Lung (tissue), 12 donors: ENCODE results near the gene SDK1. TPM values are rescaled to one million over a fixed set of nuclear protein-coding genes. Genes with fewer than 3 reads are reported as not detected.

Source experiments
- ATAC-seq: fragments of 200-7000 bp; cut with Tn5 transposase; one replicate; pipeline ENCODE4 v1.9.1; 2020; ENCODE audit warnings: moderate number of reproducible peaks; ENCODE audit not compliant: insufficient read depth, low FRiP score
- DNase-seq, 3 donors: peaks; one replicate each; pipeline ENCODE4 v3.0.0-alpha.2; 2013 to 2017
- H3K27ac ChIP-seq, 2 donors: one replicate each; pipeline ENCODE4 v1.5.1; 2013; ENCODE audit warnings: mild to moderate bottlenecking in 2 of 2, moderate library complexity in 2 of 2, control low read depth in 1 of 2, inconsistent platforms in 1 of 2, low read depth in 1 of 2, low read length in 1 of 2
- H3K27me3 ChIP-seq, 3 donors: one replicate each; pipeline ENCODE4 v1.5.1; 2013; ENCODE audit warnings: low read length in 2 of 3; ENCODE audit not compliant: control insufficient read depth in 3 of 3, insufficient read depth in 3 of 3
- H3K36me3 ChIP-seq, 4 donors: one replicate each; pipeline ENCODE4 v1.5.1; 2013; ENCODE audit warnings: low read length in 4 of 4, mild to moderate bottlenecking in 1 of 4, moderate library complexity in 1 of 4; ENCODE audit not compliant: control insufficient read depth in 4 of 4, insufficient read depth in 4 of 4
- H3K4me1 ChIP-seq, 5 donors: one replicate each; pipeline ENCODE4 v1.5.1; 2013; ENCODE audit warnings: low read length in 5 of 5, mild to moderate bottlenecking in 2 of 5, moderate library complexity in 1 of 5; ENCODE audit not compliant: control insufficient read depth in 5 of 5, insufficient read depth in 5 of 5
- H3K4me3 ChIP-seq: one replicate; pipeline ENCODE4 v1.5.1; 2013; ENCODE audit warnings: mild to moderate bottlenecking, control low read depth, moderate library complexity
- H3K9ac ChIP-seq, 2 donors: one replicate each; pipeline ENCODE4 v1.5.1; 2013; ENCODE audit warnings: low read length in 2 of 2, control low read depth in 1 of 2; ENCODE audit not compliant: insufficient read depth in 1 of 2
- H3K9me3 ChIP-seq, 4 donors: one replicate each; pipeline ENCODE4 v1.5.1; 2013; ENCODE audit warnings: low read length in 3 of 4, mild to moderate bottlenecking in 1 of 4, moderate library complexity in 1 of 4; ENCODE audit not compliant: control insufficient read depth in 4 of 4, insufficient read depth in 3 of 4
- WGBS, 2 donors: extraction: QIAGEN DNeasy Blood & Tissue Kit; methylation state at CpG; one replicate each; pipeline ENCODE4 v1.1.7; 2013; 5-methylcytosine and 5-hydroxymethylcytosine counted together
- polyA plus RNA-seq, 2 donors: library from polyadenylated mRNA; stranded (reverse); fragments of 200-250 nt; gene quantifications; one replicate each; pipeline ENCODE4 v1.2.1, GENCODE V29; 2013
- total RNA-seq, 2 donors: library from RNA; depleted of rRNA in 1 of 2; stranded (reverse); fragments of >200 nt in 1 of 2; gene quantifications; one replicate each; pipeline ENCODE4 v1.2.1, GENCODE V29; 2014 to 2021
- TF ChIP-seq, protein P1 (sequence below): IDR thresholded peaks from 2 replicates; pipeline ENCODE4 v1.5.1; 2012; ENCODE audit warnings: mild to moderate bottlenecking; ENCODE audit errors: control extremely low read depth, extremely low read depth
- donor health status: control.
- donor health status: control.
- donor health status: Bipolar disorder and iron deficiency.
- donor health status: healthy.
- donor health status: DM: yes; HTN: yes; CAD: no.

Gene SDK1
- total and polyA plus RNA-seq, 4 donors, result 3.7 to 30.1 (median 12.7) TPM

DNA sequence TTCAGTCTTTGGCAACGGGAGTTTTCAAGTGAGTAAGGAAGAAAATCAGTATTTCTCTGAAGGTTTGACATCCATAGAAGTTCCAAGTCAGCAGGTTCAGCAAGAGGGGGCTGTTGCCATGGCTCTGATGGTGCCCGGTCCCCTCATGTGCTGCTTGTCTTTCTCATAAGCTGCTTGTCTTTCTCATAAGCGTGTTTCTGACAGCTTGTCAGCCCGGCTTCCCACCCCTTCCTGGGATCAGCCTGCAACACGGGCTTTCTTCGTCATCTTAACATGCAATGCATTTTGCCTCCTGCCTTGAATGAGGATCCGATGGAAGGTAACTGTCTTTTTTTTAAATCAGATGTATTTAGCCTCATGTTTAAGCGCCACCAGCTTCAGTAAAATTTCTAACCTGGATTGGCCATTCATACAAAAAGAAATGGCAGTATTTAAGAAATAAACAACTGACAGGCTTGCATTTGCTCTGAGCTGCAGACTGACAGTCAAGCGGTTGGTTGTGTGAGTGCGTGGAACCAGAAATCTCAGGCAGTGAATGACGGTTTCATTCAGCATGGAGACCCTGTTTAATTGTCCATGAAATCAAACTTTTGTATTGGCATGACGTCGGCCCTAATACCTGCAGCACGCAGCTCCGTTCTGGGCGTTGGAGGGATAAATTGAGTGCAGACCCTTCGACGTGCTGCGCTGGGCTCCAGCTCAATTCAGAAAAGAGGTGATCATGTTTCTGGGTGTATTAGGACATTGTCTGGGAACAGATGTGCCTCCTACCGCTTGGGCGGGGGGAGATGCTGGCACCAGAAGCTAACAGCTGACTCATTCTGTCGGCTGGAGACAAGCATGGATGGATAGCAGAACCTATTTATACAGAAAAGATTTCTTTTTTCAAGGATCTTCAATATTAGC is 926.3 kb downstream of the SDK1 start:
- Histone ChIP-seq H3K4me1 (no peaks in the 10 kb centered on the region), H3K27ac (no peak overlapping the region), H3K27me3 (no peaks in the 10 kb centered on the region), H3K9me3 (no peaks in the 10 kb centered on the region), H3K4me3 (no peak overlapping the region), H3K36me3 (peaks cover 0 to 22% (median 1%) of the 10 kb centered on the region in 4 donors), H3K9ac (no peak overlapping the region)
- TF ChIP-seq, protein P1, sequence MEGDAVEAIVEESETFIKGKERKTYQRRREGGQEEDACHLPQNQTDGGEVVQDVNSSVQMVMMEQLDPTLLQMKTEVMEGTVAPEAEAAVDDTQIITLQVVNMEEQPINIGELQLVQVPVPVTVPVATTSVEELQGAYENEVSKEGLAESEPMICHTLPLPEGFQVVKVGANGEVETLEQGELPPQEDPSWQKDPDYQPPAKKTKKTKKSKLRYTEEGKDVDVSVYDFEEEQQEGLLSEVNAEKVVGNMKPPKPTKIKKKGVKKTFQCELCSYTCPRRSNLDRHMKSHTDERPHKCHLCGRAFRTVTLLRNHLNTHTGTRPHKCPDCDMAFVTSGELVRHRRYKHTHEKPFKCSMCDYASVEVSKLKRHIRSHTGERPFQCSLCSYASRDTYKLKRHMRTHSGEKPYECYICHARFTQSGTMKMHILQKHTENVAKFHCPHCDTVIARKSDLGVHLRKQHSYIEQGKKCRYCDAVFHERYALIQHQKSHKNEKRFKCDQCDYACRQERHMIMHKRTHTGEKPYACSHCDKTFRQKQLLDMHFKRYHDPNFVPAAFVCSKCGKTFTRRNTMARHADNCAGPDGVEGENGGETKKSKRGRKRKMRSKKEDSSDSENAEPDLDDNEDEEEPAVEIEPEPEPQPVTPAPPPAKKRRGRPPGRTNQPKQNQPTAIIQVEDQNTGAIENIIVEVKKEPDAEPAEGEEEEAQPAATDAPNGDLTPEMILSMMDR, result no peak
- ATAC-seq, result no peak
- DNase-seq, result no peak
- 86 to 92% methylated on average over 22 of the region's 22 CpGs for WGBS, 2 donors

DNA sequence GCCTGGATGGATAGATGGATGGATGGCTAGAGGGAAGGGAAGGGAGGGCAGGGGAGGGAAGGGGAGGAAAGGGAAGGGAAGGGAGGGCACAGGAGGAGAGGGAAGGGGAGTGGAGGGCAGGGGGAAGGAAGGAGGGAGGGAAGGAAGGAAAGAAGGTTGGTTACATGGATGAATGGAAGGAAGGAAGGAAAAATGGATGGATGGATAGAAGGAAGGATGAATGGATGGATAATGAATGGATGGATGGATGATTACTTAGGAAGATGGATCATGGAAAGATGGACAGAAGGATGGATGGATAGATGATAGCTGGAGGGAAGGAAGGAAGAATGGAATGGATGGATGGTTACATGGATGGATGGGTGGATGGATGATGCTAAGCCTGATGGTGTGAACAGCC is 929.3 kb downstream of the SDK1 start:
- DNase-seq (no peak), ATAC-seq (no peak)
- Histone ChIP-seq H3K27me3 (no peaks in the 10 kb centered on the region), H3K36me3 (peaks cover 0 to 5% (median 0%) of the 10 kb centered on the region in 4 donors), H3K9me3 (no peaks in the 10 kb centered on the region), H3K27ac (no peak overlapping the region), H3K4me1 (no peaks in the 10 kb centered on the region), H3K9ac (no peak overlapping the region), H3K4me3 (no peak overlapping the region)
- TF ChIP-seq, protein P1, result no peak

DNA sequence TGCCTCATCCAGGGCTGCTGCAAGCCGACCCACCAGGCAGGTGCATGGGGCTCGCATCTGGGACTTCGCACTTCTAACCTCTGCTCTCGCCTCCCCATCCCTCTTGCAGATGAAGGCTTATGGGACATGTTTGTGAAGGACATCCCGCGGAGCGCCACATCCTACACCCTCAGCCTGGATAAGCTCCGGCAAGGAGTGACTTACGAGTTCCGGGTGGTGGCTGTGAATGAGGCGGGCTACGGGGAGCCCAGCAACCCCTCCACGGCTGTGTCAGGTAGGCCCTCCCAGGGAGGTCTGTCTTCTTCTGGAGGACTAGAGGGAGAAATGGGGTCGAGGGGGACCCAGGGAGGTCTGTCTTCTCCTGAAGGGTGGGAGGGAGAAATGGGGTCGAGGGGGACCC is 932.1 kb downstream of the SDK1 start:
- ATAC-seq (no peak), DNase-seq (no peak)
- 87 to 89% methylated on average over 15 of the region's 15 CpGs for WGBS, 2 donors
- H3K4me1 ChIP-seq, result no peaks in the 10 kb centered on the region
- no peaks in the 10 kb centered on the region for H3K27me3 ChIP-seq
- H3K9me3 ChIP-seq, result no peaks in the 10 kb centered on the region
- H3K36me3 ChIP-seq, result peaks cover 0 to 4% (median 0%) of the 10 kb centered on the region in 4 donors
- no peak overlapping the region for H3K27ac ChIP-seq
- no peak overlapping the region for H3K9ac ChIP-seq
- no peak overlapping the region for H3K4me3 ChIP-seq
- TF ChIP-seq, protein P1, result no peak
